Adrenal gland (tissue), 12 donors: ENCODE results near the gene RETN. TPM values are rescaled to one million over a fixed set of nuclear protein-coding genes. Genes with fewer than 3 reads are reported as not detected.

Experiments
- DNase-seq, 7 donors: peaks; one replicate each; pipeline ENCODE4 v3.0.0-alpha.2; 2019 to 2020
- H3K27ac ChIP-seq, 5 donors: fragments of 200-600 bp; sonication (generic) in 4 of 5; 1 replicate in 3 of 5; 2 replicates in 2 of 5; pipeline versions ENCODE4 v1.5.1 to v1.8.0; 2016 to 2020; ENCODE audit warnings: mild to moderate bottlenecking in 1 of 5
- H3K27me3 ChIP-seq: fragments of 200-600 bp; 2 replicates; pipeline ENCODE4 v1.8.0; 2021
- H3K36me3 ChIP-seq, 2 donors: fragments of 200-600 bp; replicated peaks in 1 of 2; 1 replicate in 1 of 2; 2 replicates in 1 of 2; pipeline versions ENCODE4 v1.5.1 to v1.8.0; 2018 to 2022
- H3K4me1 ChIP-seq, 2 donors: fragments of 200-600 bp; replicated peaks in 1 of 2; 1 replicate in 1 of 2; 2 replicates in 1 of 2; pipeline versions ENCODE4 v1.5.1 to v1.8.0; 2018 to 2021
- H3K4me3 ChIP-seq, 4 donors: fragments of 200-600 bp; sonication (generic) in 3 of 4; one replicate each; pipeline ENCODE4 v1.5.1; 2016 to 2018
- H3K9me3 ChIP-seq, 3 donors: fragments of 200-600 bp; sonication (generic) in 1 of 3; replicated peaks in 1 of 3; 1 replicate in 2 of 3; 2 replicates in 1 of 3; pipeline versions ENCODE4 v1.5.1 to v1.8.0; 2016 to 2021
- POLR2A ChIP-seq, 2 donors: fragments of 450-650 bp; IDR thresholded peaks; one replicate each; pipeline ENCODE4 v1.6.1; 2017; ENCODE audit warnings: antibody characterized with exemption in 2 of 2, mild to moderate bottlenecking in 2 of 2, moderate library complexity in 1 of 2
- WGBS, 4 donors: extraction: QIAGEN DNeasy Blood & Tissue Kit in 2 of 4; methylation state at CpG; one replicate each; pipeline versions ENCODE4 v1.1.5 to v1.1.7; 2013 to 2017; 5-methylcytosine and 5-hydroxymethylcytosine counted together
- intact Hi-C, 2 donors: fragments of 100-400 bp; cut with DNase I; formaldehyde crosslinking; loops; one replicate each; pipeline versions ENCODE4 v1.14.1 to v1.15.0; 2022 to 2023
- polyA plus RNA-seq, 3 donors: library from polyadenylated mRNA; stranded (reverse); fragments of 200-250 nt in 2 of 3; fragments of 350-450 nt in 1 of 3; fragmentation: Illumina TruSeq in 1 of 3; extraction: RNeasy Lipid Tissue Mini Kit (QIAGEN cat#74804) in 1 of 3; gene quantifications; one replicate each; pipeline ENCODE4 v1.2.3, GENCODE V29; 2013 to 2014
- total RNA-seq, 9 donors: library from RNA; depleted of rRNA in 4 of 9; stranded (reverse); fragments of >200 nt in 4 of 9; fragments of 120-200 nt in 1 of 9; fragmentation: NEBNext Ultra II Directional in 1 of 9; extraction: Animal tissue kit (Norgen Biotek cat#: 25700) in 1 of 9; gene quantifications; one replicate each; pipeline versions ENCODE4 v1.1.0 to v1.2.4, GENCODE V29; 2013 to 2023
- TF ChIP-seq, protein P1 (sequence below), 6 experiments: fragments of 450-650 bp in 4 of 6; fragments of 200-600 bp in 2 of 6; sonication (generic) in 1 of 6; IDR thresholded peaks; 1 replicate in 5 of 6; 2 replicates in 1 of 6; pipeline versions ENCODE4 v1.5.1 to v1.8.0; 2016 to 2021; ENCODE audit warnings: antibody characterized with exemption in 6 of 6, mild to moderate bottlenecking in 2 of 6, moderate library complexity in 1 of 6
- donor health status: healthy with polysubstance abuse.
- donor health status: Bipolar disorder and iron deficiency.
- donor health status: DM: yes; HTN: yes; CAD: no.
- donor health status: DM: no; HTN: no; CAD: no.
- donor health status: DM: no; HTN: no; CAD: no.
- donor health status: DM: yes; HTN: yes; CAD: no.

The RETN gene
- total and polyA plus RNA-seq, 12 donors, result 0.54 to 42.9 (median 0.78) TPM; not detected in 5

DNA sequence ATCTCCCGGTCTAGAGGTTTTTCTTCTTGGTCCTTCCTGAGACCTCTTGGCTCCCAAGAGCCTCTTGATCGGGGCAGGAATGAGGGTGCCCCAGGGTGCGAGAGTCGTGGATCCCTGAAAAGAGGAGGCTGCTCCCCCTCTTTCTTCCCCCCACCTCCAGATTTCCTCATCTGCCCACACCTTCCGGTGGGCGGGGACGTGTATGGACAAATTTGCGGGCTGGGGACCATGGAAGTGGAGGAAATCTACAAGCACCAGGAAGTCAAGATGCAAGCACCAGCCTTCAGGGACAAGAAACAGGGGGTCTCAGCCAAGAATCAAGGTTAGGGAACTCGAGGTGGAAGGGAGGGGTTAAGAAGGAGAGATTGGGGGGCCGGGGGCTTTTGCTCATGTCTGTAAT, 8.0 kb downstream of the RETN start, which contains the start of gene MCEMP1:
Gene MCEMP1 (plus strand): TSS at position 237 of the 400 bp plus-strand sequence. CDS start 31 bp downstream, at position 268.
- 24 to 42% (median 33%) methylated on average over 9 to 10 of the region's 10 CpGs for whole genome bisulfite sequencing, 4 donors
- H3K4me1 ChIP-seq, result peaks cover 3 to 6% of the 10 kb centered on the region in 2 donors
- TF ChIP-seq, protein P1, sequence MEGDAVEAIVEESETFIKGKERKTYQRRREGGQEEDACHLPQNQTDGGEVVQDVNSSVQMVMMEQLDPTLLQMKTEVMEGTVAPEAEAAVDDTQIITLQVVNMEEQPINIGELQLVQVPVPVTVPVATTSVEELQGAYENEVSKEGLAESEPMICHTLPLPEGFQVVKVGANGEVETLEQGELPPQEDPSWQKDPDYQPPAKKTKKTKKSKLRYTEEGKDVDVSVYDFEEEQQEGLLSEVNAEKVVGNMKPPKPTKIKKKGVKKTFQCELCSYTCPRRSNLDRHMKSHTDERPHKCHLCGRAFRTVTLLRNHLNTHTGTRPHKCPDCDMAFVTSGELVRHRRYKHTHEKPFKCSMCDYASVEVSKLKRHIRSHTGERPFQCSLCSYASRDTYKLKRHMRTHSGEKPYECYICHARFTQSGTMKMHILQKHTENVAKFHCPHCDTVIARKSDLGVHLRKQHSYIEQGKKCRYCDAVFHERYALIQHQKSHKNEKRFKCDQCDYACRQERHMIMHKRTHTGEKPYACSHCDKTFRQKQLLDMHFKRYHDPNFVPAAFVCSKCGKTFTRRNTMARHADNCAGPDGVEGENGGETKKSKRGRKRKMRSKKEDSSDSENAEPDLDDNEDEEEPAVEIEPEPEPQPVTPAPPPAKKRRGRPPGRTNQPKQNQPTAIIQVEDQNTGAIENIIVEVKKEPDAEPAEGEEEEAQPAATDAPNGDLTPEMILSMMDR (IDR thresholded peaks at IDR 0.05), result no peak
- TF ChIP-seq POLR2A (IDR thresholded peaks at IDR 0.05), result no peak
- DNase-seq, result no peak
- H3K9me3 ChIP-seq, result no peaks in the 10 kb centered on the region
- no peak within 1 kb of the TSS for H3K27ac ChIP-seq
- no peaks in the 10 kb centered on the region for H3K36me3 ChIP-seq
- H3K4me3 ChIP-seq, result no peak within 1 kb of the TSS
- H3K27me3 ChIP-seq, result no peaks in the 10 kb centered on the region
- intact Hi-C loops, result loop anchor here (5.0 to 10.0 kb wide), 2 partner anchors 110 to 322 kb away; no protein-coding TSS in a partner anchor

DNA sequence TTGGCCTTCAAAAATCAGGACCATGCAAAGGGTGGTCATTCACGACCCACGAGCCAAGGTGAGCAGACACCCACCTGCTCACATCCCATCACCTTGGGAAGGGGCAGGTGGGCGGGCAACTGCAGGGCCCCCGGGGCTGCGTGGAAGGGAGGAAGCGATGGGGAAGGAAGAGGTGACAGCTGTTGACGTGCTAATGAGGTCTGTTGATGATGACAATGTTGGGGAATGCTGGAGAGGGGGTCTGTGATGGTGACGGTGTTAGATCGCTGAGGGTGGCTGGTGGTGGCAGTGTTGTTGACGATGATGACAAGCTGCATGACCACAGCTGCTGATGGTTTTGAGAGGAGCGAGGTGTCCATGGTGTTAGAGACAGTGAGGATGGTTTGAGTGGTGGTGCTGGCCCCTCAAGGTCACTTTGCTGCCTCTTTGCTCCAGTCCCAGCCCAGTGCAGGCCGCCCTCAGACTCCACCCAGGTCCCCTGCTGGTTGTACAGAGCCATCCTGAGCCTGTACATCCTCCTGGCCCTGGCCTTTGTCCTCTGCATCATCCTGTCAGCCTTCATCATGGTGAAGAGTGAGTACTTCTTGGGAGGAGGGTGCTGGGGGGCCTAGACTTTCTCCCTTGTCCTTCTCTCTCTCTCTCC, 8.9 kb downstream of the RETN start:
- peaks cover 3 to 13% of the 10 kb centered on the region in 2 donors for H3K4me1 ChIP-seq
- H3K36me3 ChIP-seq, result peaks cover 0 to 6% of the 10 kb centered on the region in 2 donors
- intact Hi-C loops, result loop anchor here (5.0 to 10.0 kb wide), 2 partner anchors 110 to 323 kb away; no protein-coding TSS in a partner anchor
- TF ChIP-seq, protein P1 (IDR thresholded peaks at IDR 0.05), result no peak
- no peak for TF ChIP-seq POLR2A (IDR thresholded peaks at IDR 0.05)
- no peaks in the 10 kb centered on the region for H3K9me3 ChIP-seq
- DNase-seq, result no peak
- no peak overlapping the region for H3K27ac ChIP-seq
- H3K4me3 ChIP-seq, result no peak overlapping the region
- no peaks in the 10 kb centered on the region for H3K27me3 ChIP-seq
- WGBS, 4 donors, result 40 to 58% (median 49%) methylated on average over 12 of the region's 12 CpGs

DNA sequence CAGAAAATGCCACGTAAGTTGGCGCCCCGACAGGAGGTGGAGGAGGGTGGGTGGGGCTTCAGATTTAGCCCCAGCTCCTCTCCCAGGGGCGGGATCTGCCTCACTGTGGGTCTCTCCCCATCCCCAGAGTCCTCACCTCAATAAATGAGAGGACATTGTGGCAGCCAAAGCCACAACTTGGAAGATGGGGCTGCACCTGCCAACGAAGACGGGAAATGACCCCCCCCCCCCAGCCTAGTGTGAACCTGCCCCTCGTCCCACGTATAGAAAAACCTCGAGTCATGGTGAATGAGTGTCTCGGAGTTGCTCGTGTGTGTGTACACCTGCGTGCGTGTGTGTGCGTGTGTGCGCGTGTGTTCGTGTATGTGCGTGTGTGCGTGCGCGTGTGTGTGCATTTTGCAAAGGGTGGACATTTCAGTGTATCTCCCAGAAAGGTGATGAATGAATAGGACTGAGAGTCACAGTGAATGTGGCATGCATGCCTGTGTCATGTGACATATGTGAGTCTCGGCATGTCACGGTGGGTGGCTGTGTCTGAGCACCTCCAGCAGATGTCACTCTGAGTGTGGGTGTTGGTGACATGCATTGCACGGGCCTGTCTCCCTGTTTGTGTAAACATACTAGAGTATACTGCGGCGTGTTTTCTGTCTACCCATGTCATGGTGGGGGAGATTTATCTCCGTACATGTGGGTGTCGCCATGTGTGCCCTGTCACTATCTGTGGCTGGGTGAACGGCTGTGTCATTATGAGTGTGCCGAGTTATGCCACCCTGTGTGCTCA, 10.3 kb downstream of the RETN start:
- intact Hi-C loops, result loop anchor here (5.0 to 10.0 kb wide), 2 partner anchors 112 to 324 kb away; no protein-coding TSS in a partner anchor
- TF ChIP-seq POLR2A (IDR thresholded peaks at IDR 0.05), result no peak
- TF ChIP-seq, protein P1 (IDR thresholded peaks at IDR 0.05), result peak in 1 of 6 experiments; percentile 9
- Histone ChIP-seq H3K4me3 (no peak overlapping the region), H3K36me3 (peaks cover 0 to 20% of the 10 kb centered on the region in 2 donors), H3K27ac (no peak overlapping the region), H3K4me1 (peaks cover 3 to 13% of the 10 kb centered on the region in 2 donors), H3K27me3 (no peaks in the 10 kb centered on the region), H3K9me3 (no peaks in the 10 kb centered on the region)
- DNase-seq, result peak in 2 of 7 donors; percentile 21 to 63
- WGBS, 4 donors, result 41 to 56% (median 45%) methylated on average over 28 to 30 of the region's 30 CpGs
